ENCODE measurements around the gene CLDN4.

Gene CLDN4

GRCh38 chr7:73801577-73801976 is 29.2 kb upstream of the CLDN4 start:
- DNase-seq (ENCODE audit: low read depth, low spot score): no peak
- no peak for TF ChIP-seq CTCF (IDR thresholded peaks at IDR 0.05; ENCODE audit: low read depth, low read length)
- H3K4me3 ChIP-seq (ENCODE audit: low read depth, low read length): no peak overlapping the region
- in situ Hi-C loops (cut with HindIII; ENCODE audit: low sequenced_read_pairs): no loop called here

- TF ChIP-seq CTCF (IDR thresholded peaks at IDR 0.05; ENCODE audit: low read depth, low read length): no peak
- H3K4me3 ChIP-seq (ENCODE audit: low read depth, low read length): no peak overlapping the region
- in situ Hi-C loops (cut with HindIII; ENCODE audit: low sequenced_read_pairs): no loop called here
- DNase-seq (ENCODE audit: low read depth, low spot score): no peak
These were observed 28.3 kb upstream of the CLDN4 start for GRCh38 chr7:73802459-73802858.

GRCh38 chr7:73809467-73809951 is 21.3 kb upstream of the CLDN4 start:
- no peak for DNase-seq (ENCODE audit: low read depth, low spot score)
- in situ Hi-C loops (cut with HindIII; ENCODE audit: low sequenced_read_pairs): no loop called here
- TF ChIP-seq CTCF (IDR thresholded peaks at IDR 0.05; ENCODE audit: low read depth, low read length): no peak
- H3K4me3 ChIP-seq (ENCODE audit: low read depth, low read length): no peak overlapping the region

- in situ Hi-C loops (cut with HindIII; ENCODE audit: low sequenced_read_pairs): no loop called here
These were observed 19.8 kb upstream of the CLDN4 start for GRCh38 chr7:73810998-73811360.

GRCh38 chr7:73811760-73812168 is 19.0 kb upstream of the CLDN4 start:
- H3K4me3 ChIP-seq (ENCODE audit: low read depth, low read length): no peak overlapping the region
- peak; percentile 88 for TF ChIP-seq CTCF (IDR thresholded peaks at IDR 0.05; ENCODE audit: low read depth, low read length)
- in situ Hi-C loops (cut with HindIII; ENCODE audit: low sequenced_read_pairs): no loop called here
- DNase-seq (ENCODE audit: low read depth, low spot score): peak; percentile 44

More at GRCh38 chr7:73810998-73811360, 19.8 kb upstream of the CLDN4 start:
- no peak overlapping the region for H3K4me3 ChIP-seq (ENCODE audit: low read depth, low read length)
- TF ChIP-seq CTCF (IDR thresholded peaks at IDR 0.05; ENCODE audit: low read depth, low read length): no peak
- DNase-seq (ENCODE audit: low read depth, low spot score): no peak

GRCh38 chr7:73812996-73813395 is 17.8 kb upstream of the CLDN4 start:
- H3K4me3 ChIP-seq (ENCODE audit: low read depth, low read length): no peak overlapping the region
- no peak for TF ChIP-seq CTCF (IDR thresholded peaks at IDR 0.05; ENCODE audit: low read depth, low read length)
- DNase-seq (ENCODE audit: low read depth, low spot score): no peak
- in situ Hi-C loops (cut with HindIII; ENCODE audit: low sequenced_read_pairs): no loop called here

- in situ Hi-C loops (cut with HindIII; ENCODE audit: low sequenced_read_pairs): no loop called here
- no peak overlapping the region for H3K4me3 ChIP-seq (ENCODE audit: low read depth, low read length)
- no peak for TF ChIP-seq CTCF (IDR thresholded peaks at IDR 0.05; ENCODE audit: low read depth, low read length)
- no peak for DNase-seq (ENCODE audit: low read depth, low spot score)
These were observed 15.4 kb upstream of the CLDN4 start for GRCh38 chr7:73815436-73815835.

Measured in astrocyte of the spinal cord (primary cell).